ENCODE results near the gene MAN1C1. TPM values are rescaled to one million over a fixed set of nuclear protein-coding genes. Genes with fewer than 3 reads are reported as not detected.

MAN1C1 gene
- total and polyA plus RNA-seq, 4 donors: 4.6 to 14.7 (median 13.1) TPM

- H3K9me3 ChIP-seq (ENCODE audit: control insufficient read depth in 4 of 4, insufficient read depth in 3 of 4, low read length in 3 of 4): no peaks in the 10 kb centered on the region
- ATAC-seq (ENCODE audit: insufficient read depth, low FRiP score) (no peak), DNase-seq (no peak)
- H3K4me1 ChIP-seq (ENCODE audit: control insufficient read depth in 5 of 5, insufficient read depth in 5 of 5, low read length in 5 of 5): peaks cover 0 to 3% (median 0%) of the 10 kb centered on the region in 5 donors
- peaks cover 0 to 5% (median 1%) of the 10 kb centered on the region in 4 donors for H3K36me3 ChIP-seq (ENCODE audit: control insufficient read depth in 4 of 4, insufficient read depth in 4 of 4, low read length in 4 of 4)
- no peak overlapping the region for H3K27ac ChIP-seq (ENCODE audit: low read depth in 1 of 2, low read length in 1 of 2)
- H3K9ac ChIP-seq (ENCODE audit: insufficient read depth in 1 of 2, low read length in 2 of 2): no peak overlapping the region
- no peak for TF ChIP-seq CTCF (IDR thresholded peaks at IDR 0.05; ENCODE audit: control extremely low read depth, extremely low read depth)
- no peaks in the 10 kb centered on the region for H3K27me3 ChIP-seq (ENCODE audit: control insufficient read depth in 3 of 3, insufficient read depth in 3 of 3, low read length in 2 of 3)
- WGBS, 2 donors: 93 to 98% methylated on average over 4 of the region's 4 CpGs
- no peak overlapping the region for H3K4me3 ChIP-seq
These were observed 163.3 kb downstream of the MAN1C1 start for GRCh38 chr1:25779894-25780293.

GRCh38 chr1:25780318-25781129 is 163.9 kb downstream of the MAN1C1 start:
- Histone ChIP-seq H3K9ac (ENCODE audit: insufficient read depth in 1 of 2, low read length in 2 of 2) (no peak overlapping the region), H3K4me3 (no peak overlapping the region), H3K27me3 (ENCODE audit: control insufficient read depth in 3 of 3, insufficient read depth in 3 of 3, low read length in 2 of 3) (no peaks in the 10 kb centered on the region), H3K36me3 (ENCODE audit: control insufficient read depth in 4 of 4, insufficient read depth in 4 of 4, low read length in 4 of 4) (peaks cover 0 to 3% (median 1%) of the 10 kb centered on the region in 4 donors), H3K27ac (ENCODE audit: low read depth in 1 of 2, low read length in 1 of 2) (no peak overlapping the region), H3K9me3 (ENCODE audit: control insufficient read depth in 4 of 4, insufficient read depth in 3 of 4, low read length in 3 of 4) (no peaks in the 10 kb centered on the region), H3K4me1 (ENCODE audit: control insufficient read depth in 5 of 5, insufficient read depth in 5 of 5, low read length in 5 of 5) (peaks cover 0 to 3% (median 0%) of the 10 kb centered on the region in 5 donors)
- WGBS, 2 donors: 84 to 90% methylated on average over 14 of the region's 14 CpGs
- no peak for TF ChIP-seq CTCF (IDR thresholded peaks at IDR 0.05; ENCODE audit: control extremely low read depth, extremely low read depth)
- DNase-seq (peak in 1 of 3 donors; percentile 50), ATAC-seq (ENCODE audit: insufficient read depth, low FRiP score) (no peak)

- peaks cover 0 to 3% (median 1%) of the 10 kb centered on the region in 4 donors for H3K36me3 ChIP-seq (ENCODE audit: control insufficient read depth in 4 of 4, insufficient read depth in 4 of 4, low read length in 4 of 4)
- no peak overlapping the region for H3K27ac ChIP-seq (ENCODE audit: low read depth in 1 of 2, low read length in 1 of 2)
- 91 to 92% methylated on average over 3 of the region's 3 CpGs for WGBS, 2 donors
- no peak for TF ChIP-seq CTCF (IDR thresholded peaks at IDR 0.05; ENCODE audit: control extremely low read depth, extremely low read depth)
- no peak overlapping the region for H3K4me3 ChIP-seq
- H3K27me3 ChIP-seq (ENCODE audit: control insufficient read depth in 3 of 3, insufficient read depth in 3 of 3, low read length in 2 of 3): no peaks in the 10 kb centered on the region
- no peaks in the 10 kb centered on the region for H3K9me3 ChIP-seq (ENCODE audit: control insufficient read depth in 4 of 4, insufficient read depth in 3 of 4, low read length in 3 of 4)
- H3K4me1 ChIP-seq (ENCODE audit: control insufficient read depth in 5 of 5, insufficient read depth in 5 of 5, low read length in 5 of 5): peaks cover 0 to 3% (median 0%) of the 10 kb centered on the region in 5 donors
- DNase-seq: no peak
- no peak for ATAC-seq (ENCODE audit: insufficient read depth, low FRiP score)
- H3K9ac ChIP-seq (ENCODE audit: insufficient read depth in 1 of 2, low read length in 2 of 2): no peak overlapping the region
These were observed 164.5 kb downstream of the MAN1C1 start for GRCh38 chr1:25781130-25781433.
